Panc1 (cell line): ENCODE data around the gene WAPL. TPM values are rescaled to one million over a fixed set of nuclear protein-coding genes. Genes with fewer than 3 reads are reported as not detected.

Experiments used
- ATAC-seq: fragments of 200-7000 bp; cut with Tn5 transposase; 2 replicates; pipeline ENCODE4 v1.9.1; 2020; ENCODE audit warnings: mild to moderate bottlenecking, moderate library complexity
- BruUV-seq: library from RNA; stranded (reverse); fragments of 400-500 nt; replicated peaks from 2 replicates; lab custom pipeline; 2021; lab: Mats Ljungman, UMichigan
- CTCF ChIA-PET: fragments of 300-600 bp; sonication (Branson Sonifier 250); formaldehyde crosslinking; loops from one replicate; lab custom pipeline; 2022; ENCODE audit warnings: antibody characterized with exemption; lab: Charles Lee
- POLR2A ChIA-PET: fragments of 300-600 bp; sonication (Branson Sonifier 250); formaldehyde crosslinking; loops from one replicate; lab custom pipeline; 2022; ENCODE audit warnings: antibody characterized with exemption; lab: Charles Lee
- DNase-seq: peaks from one replicate; pipeline ENCODE4 v3.0.0-alpha.2; 2010; ENCODE audit warnings: low read depth, low spot score
- H3K27ac ChIP-seq: 2 replicates; pipeline ENCODE4 v1.5.1; 2011; ENCODE audit warnings: mild to moderate bottlenecking, low read length, inconsistent platforms
- H3K27me3 ChIP-seq: fragments of 200-500 bp; sonication (Bioruptor generic); 2 replicates; pipeline ENCODE4 v1.6.0; 2014; ENCODE audit warnings: low read length, inconsistent platforms; ENCODE audit not compliant: control insufficient read depth, insufficient read depth
- H3K36me3 ChIP-seq: fragments of 200-500 bp; sonication (Bioruptor generic); 2 replicates; pipeline ENCODE4 v1.5.1; 2014; ENCODE audit warnings: inconsistent platforms, mild to moderate bottlenecking, low read length, moderate library complexity; ENCODE audit not compliant: control insufficient read depth, insufficient read depth
- H3K4me1 ChIP-seq: 2 replicates; pipeline ENCODE4 v1.5.1; 2011; ENCODE audit warnings: inconsistent platforms, mild to moderate bottlenecking, low read length, moderate library complexity; ENCODE audit not compliant: control insufficient read depth, insufficient read depth
- H3K4me3 ChIP-seq, 2 experiments: 2 replicates each; pipeline ENCODE4 v1.5.1; 2011 to 2012; ENCODE audit warnings: low read depth in 2 of 2, low read length in 2 of 2, mild to moderate bottlenecking in 2 of 2, inconsistent platforms in 1 of 2, moderate library complexity in 1 of 2
- H3K9me3 ChIP-seq: fragments of 200-500 bp; sonication (Bioruptor generic); 2 replicates; pipeline ENCODE4 v1.5.1; 2014; ENCODE audit warnings: low read depth, mild to moderate bottlenecking, inconsistent platforms, low read length, moderate library complexity; ENCODE audit not compliant: control insufficient read depth, insufficient read depth
- CTCF ChIP-seq: fragments of 450-650 bp; IDR thresholded peaks from 2 replicates; pipeline ENCODE4 v1.5.1; 2017; ENCODE audit warnings: mild to moderate bottlenecking
- POLR2AphosphoS5 ChIP-seq: IDR thresholded peaks from 2 replicates; pipeline ENCODE4 v1.6.1; 2012; ENCODE audit warnings: mild to moderate bottlenecking, low read depth, low read length, moderate library complexity
- REST ChIP-seq, 2 experiments: IDR thresholded peaks; 2 replicates each; pipeline ENCODE4 v1.6.1; 2011 to 2012; ENCODE audit warnings: low read depth in 2 of 2, control low read depth in 1 of 2, low read length in 1 of 2, mild to moderate bottlenecking in 1 of 2, moderate library complexity in 1 of 2; ENCODE audit not compliant: insufficient read depth in 1 of 2
- SIN3A ChIP-seq: IDR thresholded peaks from 2 replicates; pipeline ENCODE4 v1.6.1; 2012; ENCODE audit warnings: low read depth, mild to moderate bottlenecking, low read length, moderate library complexity, borderline replicate concordance; ENCODE audit not compliant: insufficient read depth
- TCF7L2 ChIP-seq: IDR thresholded peaks from 2 replicates; pipeline ENCODE4 v1.6.1; 2011; ENCODE audit warnings: mild to moderate bottlenecking, low read depth, low read length, inconsistent platforms
- in situ Hi-C: cut with HindIII; loops from 2 replicates; pipeline ENCODE4 v1.10.0; 2016; ENCODE audit warnings: low sequenced_read_pairs, low pct_unique_long_range_greater_than_20kb
- intact Hi-C: fragments of 100-400 bp; cut with micrococcal nuclease; formaldehyde crosslinking; loops from one replicate; pipeline ENCODE4 v1.10.0; 2022; ENCODE audit not compliant: unreplicated experiment
- total RNA-seq: library from RNA; stranded (reverse); gene quantifications from one replicate; pipeline ENCODE4 v1.2.1, GENCODE V29; 2021; ENCODE audit not compliant: unreplicated experiment

WAPL gene
- total RNA-seq, 1 experiment from 2014 or later = 56.2 TPM

GRCh38 chr10:86446440-86446839 lies 75.2 kb downstream of the WAPL start:
- TF ChIP-seq CTCF (no peak), REST (IDR thresholded peaks at IDR 0.05; ENCODE audit: insufficient read depth in 1 of 2, low read depth in 2 of 2, low read length in 1 of 2) (no peak), TCF7L2 (no peak)
- Histone ChIP-seq H3K27ac (no peak overlapping the region), H3K4me1 (no peaks in the 10 kb centered on the region), H3K36me3 (peaks cover 39% of the 10 kb centered on the region), H3K9me3 (no peaks in the 10 kb centered on the region), H3K4me3 (no peak overlapping the region), H3K27me3 (no peaks in the 10 kb centered on the region)
- ChIA-PET POLR2A (no interaction called here), CTCF (no interaction called here)
- no TSS peak for BruUV-seq
- ATAC-seq (no peak), DNase-seq (no peak)
- intact Hi-C loops (no loop called here), in situ Hi-C loops (no loop called here)

GRCh38 chr10:86443936-86444335 lies 77.7 kb downstream of the WAPL start:
- ChIA-PET CTCF (no interaction called here), POLR2A (no interaction called here)
- TF ChIP-seq TCF7L2 = no peak
- no peak for TF ChIP-seq POLR2AphosphoS5
- no peak for TF ChIP-seq SIN3A
- no peak for TF ChIP-seq CTCF
- TF ChIP-seq REST (IDR thresholded peaks at IDR 0.05; ENCODE audit: insufficient read depth in 1 of 2, low read depth in 2 of 2, low read length in 1 of 2) = no peak
- no peaks in the 10 kb centered on the region for H3K4me1 ChIP-seq
- no peak overlapping the region for H3K4me3 ChIP-seq
- BruUV-seq = no TSS peak
- H3K27ac ChIP-seq = no peak overlapping the region
- in situ Hi-C loops = no loop called here
- no peaks in the 10 kb centered on the region for H3K27me3 ChIP-seq
- no peak for ATAC-seq
- intact Hi-C loops = no loop called here
- H3K36me3 ChIP-seq = peaks cover 29% of the 10 kb centered on the region
- DNase-seq = no peak
- no peaks in the 10 kb centered on the region for H3K9me3 ChIP-seq
